Upper lobe of right lung (tissue), 1 donor: ENCODE measurements around the gene ACTR6. TPM values are rescaled to one million over a fixed set of nuclear protein-coding genes. Genes with fewer than 3 reads are reported as not detected.
A peak's percentile ranks its signal among the peaks of the same experiment; 100 is the strongest.
"Not testable (repeated sequence)": the region's sequence is repeated elsewhere in the genome, so short reads cannot be mapped to it uniquely, and the experiment has no call there.

Source experiments
- ATAC-seq: fragments of 200-7000 bp; cut with Tn5 transposase; one replicate; pipeline ENCODE4 v1.9.1; 2020; ENCODE audit warnings: mild to moderate bottlenecking, moderate library complexity
- DNase-seq: peaks from one replicate; pipeline ENCODE4 v3.0.0-alpha.2; 2020
- H3K27ac ChIP-seq: fragments of 200-600 bp; one replicate; pipeline ENCODE4 v1.8.0; 2022
- H3K27me3 ChIP-seq: fragments of 200-600 bp; one replicate; pipeline ENCODE4 v1.8.0; 2022; ENCODE audit warnings: mild to moderate bottlenecking
- H3K36me3 ChIP-seq: fragments of 200-600 bp; one replicate; pipeline ENCODE4 v1.8.0; 2022
- H3K4me1 ChIP-seq: fragments of 200-600 bp; one replicate; pipeline ENCODE4 v1.8.0; 2022
- H3K4me3 ChIP-seq: fragments of 200-600 bp; one replicate; pipeline ENCODE4 v1.8.0; 2022; ENCODE audit warnings: mild to moderate bottlenecking
- H3K9me3 ChIP-seq: fragments of 200-600 bp; one replicate; pipeline ENCODE4 v1.8.0; 2022
- intact Hi-C: fragments of 100-400 bp; cut with DNase I; formaldehyde crosslinking; loops from one replicate; pipeline ENCODE4 v1.11.0; 2022
- total RNA-seq: library from RNA; stranded (reverse); fragmentation: NEBNext Ultra II Directional; extraction: Animal tissue kit (Norgen Biotek cat#: 25700); gene quantifications from one replicate; pipeline ENCODE4 v1.2.1, GENCODE V29; 2021
- TF ChIP-seq, protein P1 (sequence below): fragments of 200-600 bp; IDR thresholded peaks from one replicate; pipeline ENCODE4 v1.8.0; 2022; ENCODE audit warnings: antibody characterized with exemption
- donor health status: DM: no; HTN: yes; CAD: no; lungs with severe emphysema.

ACTR6 gene
- total RNA-seq, 1 donor from 2014 or later = 25.2 TPM

DNA sequence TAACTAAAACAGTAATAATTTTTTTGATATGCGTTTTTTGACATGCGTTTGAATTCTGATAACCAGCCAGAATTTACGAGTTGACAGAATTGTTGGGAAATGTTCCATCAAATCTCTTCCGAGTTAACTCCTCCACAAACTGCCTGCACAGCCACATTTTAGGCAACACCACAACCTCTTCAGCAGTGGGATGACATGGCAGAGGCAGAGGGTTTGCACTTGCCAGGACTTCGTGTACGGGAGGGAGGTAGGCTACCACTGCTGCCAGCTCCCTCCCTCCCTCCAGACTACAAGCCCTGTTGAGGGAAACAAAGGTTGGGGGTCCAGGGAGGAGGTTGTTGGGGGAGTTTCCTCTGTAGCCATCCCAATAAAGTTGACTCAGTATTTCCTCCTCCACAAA is 14.5 kb upstream of the ACTR6 start:
- no peaks in the 10 kb centered on the region for H3K4me1 ChIP-seq
- ATAC-seq = no peak
- H3K27ac ChIP-seq = no peak overlapping the region
- no peak for DNase-seq
- TF ChIP-seq, protein P1, sequence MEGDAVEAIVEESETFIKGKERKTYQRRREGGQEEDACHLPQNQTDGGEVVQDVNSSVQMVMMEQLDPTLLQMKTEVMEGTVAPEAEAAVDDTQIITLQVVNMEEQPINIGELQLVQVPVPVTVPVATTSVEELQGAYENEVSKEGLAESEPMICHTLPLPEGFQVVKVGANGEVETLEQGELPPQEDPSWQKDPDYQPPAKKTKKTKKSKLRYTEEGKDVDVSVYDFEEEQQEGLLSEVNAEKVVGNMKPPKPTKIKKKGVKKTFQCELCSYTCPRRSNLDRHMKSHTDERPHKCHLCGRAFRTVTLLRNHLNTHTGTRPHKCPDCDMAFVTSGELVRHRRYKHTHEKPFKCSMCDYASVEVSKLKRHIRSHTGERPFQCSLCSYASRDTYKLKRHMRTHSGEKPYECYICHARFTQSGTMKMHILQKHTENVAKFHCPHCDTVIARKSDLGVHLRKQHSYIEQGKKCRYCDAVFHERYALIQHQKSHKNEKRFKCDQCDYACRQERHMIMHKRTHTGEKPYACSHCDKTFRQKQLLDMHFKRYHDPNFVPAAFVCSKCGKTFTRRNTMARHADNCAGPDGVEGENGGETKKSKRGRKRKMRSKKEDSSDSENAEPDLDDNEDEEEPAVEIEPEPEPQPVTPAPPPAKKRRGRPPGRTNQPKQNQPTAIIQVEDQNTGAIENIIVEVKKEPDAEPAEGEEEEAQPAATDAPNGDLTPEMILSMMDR = no peak
- intact Hi-C loops = no loop called here
- no peaks in the 10 kb centered on the region for H3K27me3 ChIP-seq
- H3K4me3 ChIP-seq = no peak overlapping the region
- H3K36me3 ChIP-seq = no peaks in the 10 kb centered on the region
- no peaks in the 10 kb centered on the region for H3K9me3 ChIP-seq

DNA sequence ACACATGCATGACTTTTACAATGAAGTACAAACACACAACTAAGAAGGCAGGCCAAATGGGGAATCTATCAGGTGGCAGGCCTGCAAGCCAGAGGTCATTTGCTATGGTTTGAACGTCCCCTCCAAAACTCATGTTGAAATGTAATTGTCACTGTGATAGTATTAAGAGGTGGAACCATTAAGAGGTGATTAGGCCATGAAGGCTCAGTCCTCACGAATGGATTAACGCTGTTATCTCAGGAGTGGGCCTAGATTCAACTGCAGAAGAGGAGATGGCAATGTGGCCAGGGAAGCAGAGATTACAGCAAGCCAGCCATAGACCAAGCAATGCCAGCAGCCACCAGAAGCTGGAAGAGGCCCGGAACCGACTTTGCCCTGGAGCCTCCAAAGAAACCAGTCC is 13.5 kb upstream of the ACTR6 start:
- no peak for ATAC-seq
- no peak overlapping the region for H3K4me3 ChIP-seq
- intact Hi-C loops = no loop called here

DNA sequence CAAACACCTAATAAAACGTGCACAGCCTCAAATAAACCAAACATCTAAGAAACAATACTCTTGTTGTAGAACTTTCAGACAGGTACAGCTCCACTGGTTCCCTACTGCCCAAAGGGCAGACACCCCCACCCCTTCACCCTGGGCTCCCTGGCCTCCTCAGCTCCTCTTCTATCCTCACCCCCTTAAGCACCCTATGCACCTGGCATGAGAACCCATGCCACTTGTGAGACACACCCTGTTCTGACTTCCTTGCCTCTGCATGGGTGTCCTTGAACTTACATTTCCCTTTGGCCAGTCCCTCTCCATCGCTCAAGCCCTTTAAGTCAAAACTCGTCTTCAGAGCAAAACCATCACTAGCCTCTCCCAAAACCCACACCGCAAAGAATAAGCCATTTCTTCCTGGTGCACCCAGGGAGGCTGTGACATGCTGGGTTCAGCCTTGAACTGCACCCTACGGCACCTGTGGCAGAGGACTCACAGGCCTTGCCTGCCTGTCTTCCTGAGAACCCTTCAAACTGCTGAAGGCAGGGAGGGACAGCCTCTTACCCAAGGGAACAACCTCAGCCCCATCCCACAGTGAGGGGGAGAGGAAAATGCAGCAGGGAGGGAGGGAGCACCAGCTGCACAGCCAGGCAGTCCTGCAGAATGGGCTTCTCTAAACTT is 12.6 kb upstream of the ACTR6 start:
- Histone ChIP-seq H3K4me1 (no peaks in the 10 kb centered on the region), H3K36me3 (no peaks in the 10 kb centered on the region), H3K9me3 (no peaks in the 10 kb centered on the region), H3K4me3 (no peak overlapping the region), H3K27ac (no peak overlapping the region), H3K27me3 (no peaks in the 10 kb centered on the region)
- DNase-seq (no peak), ATAC-seq (peak; percentile 56)
- intact Hi-C loops = no loop called here
- TF ChIP-seq, protein P1 = no peak

More for the DNA sequence above, 13.5 kb upstream of the ACTR6 start:
- DNase-seq = no peak
- H3K36me3 ChIP-seq = no peaks in the 10 kb centered on the region
- H3K27me3 ChIP-seq = no peaks in the 10 kb centered on the region
- H3K9me3 ChIP-seq = no peaks in the 10 kb centered on the region
- TF ChIP-seq, protein P1 = no peak
- H3K27ac ChIP-seq = no peak overlapping the region
- no peaks in the 10 kb centered on the region for H3K4me1 ChIP-seq

DNA sequence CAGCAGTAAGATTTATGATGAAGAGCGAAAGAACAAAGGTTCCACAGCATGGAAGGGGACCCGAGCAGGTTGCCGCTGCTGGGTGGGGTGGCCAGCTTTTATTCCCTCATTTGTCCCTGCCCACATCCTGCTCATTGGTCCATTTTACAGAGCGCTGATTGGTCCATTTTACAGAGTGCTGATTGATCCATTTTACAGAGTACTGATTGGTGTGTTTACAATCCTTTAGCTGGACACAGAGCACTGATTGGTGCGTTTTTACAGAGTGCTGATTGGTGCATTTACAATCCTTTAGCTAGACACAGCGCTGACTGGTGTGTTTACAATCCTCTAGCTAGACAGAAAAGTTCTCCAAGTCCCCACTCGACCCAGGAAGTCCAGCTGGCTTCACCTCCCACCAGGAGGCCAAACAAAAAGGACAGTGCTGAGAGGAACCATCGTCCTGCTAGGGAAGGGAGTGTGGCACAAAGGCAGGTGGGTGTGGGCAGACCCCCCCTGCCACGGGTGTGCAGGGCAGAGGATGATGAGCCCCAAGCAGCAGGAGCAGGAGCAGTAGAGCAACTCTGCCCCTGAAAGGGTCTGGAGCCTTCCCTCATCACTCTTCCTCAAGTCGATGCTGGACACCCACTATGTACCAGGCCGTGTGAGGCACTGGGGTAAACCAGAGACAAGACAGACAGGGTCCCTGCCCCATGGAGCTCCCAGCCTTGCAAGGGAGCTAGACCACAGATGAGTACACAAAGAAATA is 11.6 kb upstream of the ACTR6 start:
- H3K27me3 ChIP-seq, H3K4me1 ChIP-seq, intact Hi-C loops, DNase-seq, ATAC-seq, H3K36me3 ChIP-seq, H3K4me3 ChIP-seq, H3K27ac ChIP-seq, H3K9me3 ChIP-seq: not testable (repeated sequence)

DNA sequence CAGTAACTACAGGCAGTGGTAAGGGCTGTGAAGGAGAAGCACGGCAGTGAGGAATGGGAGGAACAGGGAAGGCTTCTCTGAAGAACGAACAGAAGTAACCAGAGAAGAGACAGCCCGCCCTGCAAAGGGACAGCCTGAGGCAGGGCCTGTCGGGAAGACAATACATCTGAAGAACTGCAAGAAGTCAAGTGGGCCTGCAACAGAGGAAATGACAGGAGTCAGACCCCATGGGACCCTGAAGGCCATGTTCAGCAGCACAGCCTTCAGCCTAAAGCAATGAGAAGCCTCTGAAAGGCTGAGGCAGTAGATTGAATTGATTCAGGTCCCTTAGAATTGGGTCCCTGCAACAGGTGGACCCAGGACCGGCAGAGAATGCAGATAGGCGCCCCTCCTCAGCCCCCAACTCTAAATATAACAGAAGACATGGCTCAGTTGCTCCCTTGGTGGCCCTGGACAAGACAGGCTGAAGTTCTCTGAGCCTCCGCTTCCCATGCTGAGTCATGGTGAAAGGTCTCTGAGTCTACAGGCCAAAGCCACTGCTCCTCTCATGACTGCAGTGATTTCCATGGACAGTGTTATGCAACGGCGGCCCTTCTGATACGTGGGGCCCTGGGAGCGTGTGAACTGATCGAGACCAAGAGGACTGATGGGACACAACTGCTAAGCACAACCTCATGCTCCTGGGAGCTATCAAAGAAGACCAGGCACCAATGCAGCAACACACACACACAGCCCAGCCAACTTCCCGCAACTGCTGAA is 10.8 kb upstream of the ACTR6 start:
- DNase-seq (no peak), ATAC-seq (no peak)
- Histone ChIP-seq H3K27ac (no peak overlapping the region), H3K4me1 (no peaks in the 10 kb centered on the region), H3K27me3 (no peaks in the 10 kb centered on the region), H3K4me3 (no peak overlapping the region), H3K36me3 (no peaks in the 10 kb centered on the region), H3K9me3 (no peaks in the 10 kb centered on the region)
- TF ChIP-seq, protein P1 = no peak
- intact Hi-C loops = no loop called here

DNA sequence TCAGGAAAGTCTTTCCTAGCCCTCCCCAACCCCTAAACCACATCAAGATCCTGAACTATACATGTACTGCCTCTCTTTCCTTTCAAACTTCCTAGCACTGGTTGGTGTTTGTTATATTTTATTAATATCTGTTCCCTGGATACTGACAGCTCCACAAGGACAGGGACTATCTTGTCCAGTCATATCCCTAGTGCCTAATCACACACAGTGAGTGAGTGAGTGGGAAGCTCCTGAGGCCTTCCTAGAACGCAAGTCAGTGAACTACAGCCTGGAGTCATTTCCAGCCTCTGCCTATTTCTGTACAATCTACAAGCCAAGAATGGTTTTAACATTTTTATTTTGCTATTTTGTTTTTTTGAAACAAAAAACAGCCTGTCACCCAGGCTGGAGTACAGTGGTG is 7.5 kb upstream of the ACTR6 start:
- Histone ChIP-seq H3K4me1 (no peaks in the 10 kb centered on the region), H3K27me3 (no peaks in the 10 kb centered on the region), H3K4me3 (no peak overlapping the region), H3K9me3 (no peaks in the 10 kb centered on the region), H3K27ac (no peak overlapping the region), H3K36me3 (no peaks in the 10 kb centered on the region)
- intact Hi-C loops = no loop called here
- TF ChIP-seq, protein P1 = no peak
- DNase-seq (no peak), ATAC-seq (no peak)
